Breast epithelium (tissue), 4 donors: ENCODE results near the gene ATP1A1. TPM values are rescaled to one million over a fixed set of nuclear protein-coding genes. Genes with fewer than 3 reads are reported as not detected.
A peak's percentile ranks its signal among the peaks of the same experiment; 100 is the strongest.

Source experiments
- DNase-seq, 2 donors: peaks; one replicate each; pipeline ENCODE4 v3.0.0-alpha.2; 2019; ENCODE audit warnings: low spot score in 2 of 2
- H3K27ac ChIP-seq, 2 donors: fragments of 200-600 bp; sonication (generic) in 1 of 2; one replicate each; pipeline ENCODE4 v1.5.1; 2016 to 2019; ENCODE audit warnings: mild to moderate bottlenecking in 1 of 2
- H3K27me3 ChIP-seq, 2 donors: fragments of 200-600 bp; sonication (generic) in 1 of 2; one replicate each; pipeline versions ENCODE4 v1.5.1 to v1.6.0; 2017 to 2019; ENCODE audit warnings: control low read depth in 1 of 2, mild to moderate bottlenecking in 1 of 2
- H3K36me3 ChIP-seq: fragments of 200-600 bp; one replicate; pipeline ENCODE4 v1.5.1; 2019
- H3K4me1 ChIP-seq, 2 donors: fragments of 200-600 bp; sonication (generic); one replicate each; pipeline ENCODE4 v1.5.1; 2016 to 2019; ENCODE audit warnings: control low read depth in 1 of 2
- H3K4me3 ChIP-seq, 3 donors: fragments of 200-600 bp; sonication (generic); 1 replicate in 2 of 3; 2 replicates in 1 of 3; pipeline ENCODE4 v1.5.1; 2016 to 2019; ENCODE audit warnings: mild to moderate bottlenecking in 3 of 3, moderate library complexity in 2 of 3
- H3K9me3 ChIP-seq, 2 donors: fragments of 200-600 bp; sonication (generic) in 1 of 2; one replicate each; pipeline ENCODE4 v1.5.1; 2016 to 2019; ENCODE audit warnings: control low read depth in 1 of 2
- POLR2A ChIP-seq: fragments of 450-650 bp; IDR thresholded peaks from one replicate; pipeline ENCODE4 v1.6.1; 2016; ENCODE audit warnings: antibody characterized with exemption, mild to moderate bottlenecking, moderate library complexity
- POLR2AphosphoS5 ChIP-seq, 3 donors: sonication (generic); formaldehyde crosslinking; IDR thresholded peaks; one replicate each; pipeline ENCODE4 v1.6.1; 2017; ENCODE audit warnings: antibody characterized with exemption in 3 of 3
- intact Hi-C: fragments of 100-400 bp; cut with DNase I; formaldehyde crosslinking; loops from one replicate; pipeline ENCODE4 v1.15.1; 2023; ENCODE audit warnings: low total_unique reads
- total RNA-seq, 3 donors: library from RNA; depleted of rRNA; stranded (reverse); fragments of >200 nt; gene quantifications; one replicate each; pipeline ENCODE4 v1.1.0, GENCODE V29; 2016
- TF ChIP-seq, protein P1 (sequence below), 3 donors: fragments of 450-650 bp; IDR thresholded peaks; one replicate each; pipeline ENCODE4 v1.5.1; 2016 to 2017; ENCODE audit warnings: antibody characterized with exemption in 3 of 3, mild to moderate bottlenecking in 3 of 3, moderate library complexity in 3 of 3

The ATP1A1 gene
- total RNA-seq, 3 donors from 2014 or later = 235 to 423 (median 331) TPM

DNA sequence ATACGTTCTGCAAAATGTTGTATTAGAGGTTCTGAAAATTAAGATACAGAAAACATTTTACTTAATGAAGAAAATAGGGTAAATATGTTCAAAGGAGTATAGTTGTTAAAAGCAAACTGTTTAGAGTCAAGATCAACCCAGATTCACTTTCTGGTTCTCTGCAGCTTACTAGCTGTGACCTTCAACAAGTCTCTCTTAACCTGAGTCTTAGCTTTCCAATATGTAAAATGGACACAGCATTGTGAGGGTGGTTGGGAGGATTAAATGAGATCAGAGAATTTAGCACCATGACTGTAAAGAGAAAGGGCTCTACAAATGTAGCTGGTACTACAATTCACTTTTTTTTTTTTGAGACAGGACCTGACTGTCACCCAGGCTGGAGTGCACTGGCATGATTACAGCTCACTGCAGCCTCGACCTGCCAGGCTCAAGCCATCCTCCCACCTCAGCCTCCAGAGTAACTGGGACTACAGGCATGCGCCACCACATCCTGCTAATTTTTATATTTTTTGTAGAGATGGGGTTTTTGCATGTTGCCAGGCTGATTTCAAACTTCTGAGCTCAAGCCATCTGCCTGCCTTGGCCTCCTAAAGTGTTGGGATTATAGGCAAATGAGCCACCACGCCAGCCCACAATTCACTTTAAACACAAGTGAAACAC lies 43.9 kb downstream of the ATP1A1 start:
- no peak for DNase-seq
- peak overlapping the region in 1 of 2 donors; percentile 84 for H3K27ac ChIP-seq
- intact Hi-C loops = no loop called here
- no peak for TF ChIP-seq POLR2AphosphoS5 (IDR thresholded peaks at IDR 0.05)
- TF ChIP-seq POLR2A = no peak
- TF ChIP-seq, protein P1, sequence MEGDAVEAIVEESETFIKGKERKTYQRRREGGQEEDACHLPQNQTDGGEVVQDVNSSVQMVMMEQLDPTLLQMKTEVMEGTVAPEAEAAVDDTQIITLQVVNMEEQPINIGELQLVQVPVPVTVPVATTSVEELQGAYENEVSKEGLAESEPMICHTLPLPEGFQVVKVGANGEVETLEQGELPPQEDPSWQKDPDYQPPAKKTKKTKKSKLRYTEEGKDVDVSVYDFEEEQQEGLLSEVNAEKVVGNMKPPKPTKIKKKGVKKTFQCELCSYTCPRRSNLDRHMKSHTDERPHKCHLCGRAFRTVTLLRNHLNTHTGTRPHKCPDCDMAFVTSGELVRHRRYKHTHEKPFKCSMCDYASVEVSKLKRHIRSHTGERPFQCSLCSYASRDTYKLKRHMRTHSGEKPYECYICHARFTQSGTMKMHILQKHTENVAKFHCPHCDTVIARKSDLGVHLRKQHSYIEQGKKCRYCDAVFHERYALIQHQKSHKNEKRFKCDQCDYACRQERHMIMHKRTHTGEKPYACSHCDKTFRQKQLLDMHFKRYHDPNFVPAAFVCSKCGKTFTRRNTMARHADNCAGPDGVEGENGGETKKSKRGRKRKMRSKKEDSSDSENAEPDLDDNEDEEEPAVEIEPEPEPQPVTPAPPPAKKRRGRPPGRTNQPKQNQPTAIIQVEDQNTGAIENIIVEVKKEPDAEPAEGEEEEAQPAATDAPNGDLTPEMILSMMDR (IDR thresholded peaks at IDR 0.05) = no peak
- H3K36me3 ChIP-seq = no peaks in the 10 kb centered on the region
- peaks cover 0 to 14% of the 10 kb centered on the region in 2 donors for H3K4me1 ChIP-seq
- H3K27me3 ChIP-seq = no peaks in the 10 kb centered on the region
- no peak overlapping the region for H3K4me3 ChIP-seq
- no peaks in the 10 kb centered on the region for H3K9me3 ChIP-seq

DNA sequence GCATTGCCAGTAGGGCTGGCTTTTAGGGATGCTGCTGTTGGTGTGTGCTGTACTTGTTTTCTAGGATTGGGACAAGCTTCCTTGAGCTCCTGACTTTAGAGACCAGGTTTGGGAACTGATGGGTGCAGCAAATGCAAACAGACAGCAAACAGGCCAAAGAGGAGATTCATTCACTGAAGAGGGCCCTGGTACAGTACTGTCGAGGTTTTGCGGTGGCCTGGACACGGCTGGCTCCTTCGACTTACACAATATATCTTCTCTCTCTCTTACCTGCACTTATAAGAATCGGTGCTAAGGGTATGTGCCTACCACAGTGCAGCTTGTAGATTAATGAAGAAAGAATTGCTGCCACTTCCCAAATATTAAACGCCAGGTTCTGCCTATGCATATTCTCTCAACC lies 44.6 kb downstream of the ATP1A1 start:
- peak overlapping the region; percentile 66 to 75 (median 71) for H3K4me3 ChIP-seq
- no peaks in the 10 kb centered on the region for H3K27me3 ChIP-seq
- intact Hi-C loops = no loop called here
- H3K4me1 ChIP-seq = peaks cover 0 to 14% of the 10 kb centered on the region in 2 donors
- H3K27ac ChIP-seq = peak overlapping the region; percentile 84 to 85
- no peak for DNase-seq
- no peak for TF ChIP-seq POLR2AphosphoS5 (IDR thresholded peaks at IDR 0.05)
- TF ChIP-seq POLR2A = no peak
- TF ChIP-seq, protein P1 (IDR thresholded peaks at IDR 0.05) = no peak
- no peaks in the 10 kb centered on the region for H3K36me3 ChIP-seq
- no peaks in the 10 kb centered on the region for H3K9me3 ChIP-seq

DNA sequence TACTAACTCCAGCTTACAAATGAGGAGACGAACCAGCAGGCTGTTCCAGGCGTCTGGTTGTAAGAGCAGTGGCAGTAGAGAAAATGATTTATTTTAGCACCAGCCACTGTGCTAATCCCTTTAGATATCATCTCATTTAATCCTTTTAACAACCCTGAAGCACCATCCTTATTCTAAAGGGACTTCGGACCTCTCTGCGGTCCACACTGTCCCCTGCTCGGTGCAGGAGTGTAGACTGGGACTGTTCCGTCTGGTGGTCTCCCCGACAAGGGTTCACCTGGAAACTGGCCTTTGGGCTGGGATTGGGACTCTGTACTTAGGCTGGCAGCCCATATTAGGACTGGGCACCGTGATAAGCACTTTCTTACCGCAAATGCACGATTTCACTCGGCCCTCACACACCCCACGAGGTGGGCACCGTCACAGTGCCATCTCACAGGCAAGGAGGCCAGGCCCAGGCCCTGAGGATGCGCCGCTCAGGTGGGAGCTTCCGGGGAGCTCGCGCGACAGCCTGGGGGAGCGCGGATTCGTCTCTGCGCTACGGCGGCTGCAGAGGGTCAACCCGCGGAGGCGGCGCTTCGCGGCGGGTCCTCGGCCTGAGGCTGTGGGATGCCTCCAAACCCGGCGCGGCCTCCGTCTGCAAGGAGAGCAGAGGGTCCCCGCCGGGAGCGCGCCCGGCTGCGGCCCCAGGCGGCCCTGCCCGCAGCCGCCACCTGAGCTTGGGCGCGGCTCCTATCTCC lies 45.2 kb downstream of the ATP1A1 start:
- H3K9me3 ChIP-seq = no peaks in the 10 kb centered on the region
- DNase-seq = peak; percentile 60 to 76
- peaks cover 0 to 14% of the 10 kb centered on the region in 2 donors for H3K4me1 ChIP-seq
- peak overlapping the region; percentile 84 to 85 for H3K27ac ChIP-seq
- intact Hi-C loops = no loop called here
- no peaks in the 10 kb centered on the region for H3K27me3 ChIP-seq
- H3K36me3 ChIP-seq = no peaks in the 10 kb centered on the region
- TF ChIP-seq POLR2AphosphoS5 (IDR thresholded peaks at IDR 0.05) = peak; percentile 47 to 87 (median 62)
- TF ChIP-seq, protein P1 (IDR thresholded peaks at IDR 0.05) = no peak
- peak; percentile 49 for TF ChIP-seq POLR2A
- H3K4me3 ChIP-seq = peak overlapping the region; percentile 66 to 75 (median 71)

DNA sequence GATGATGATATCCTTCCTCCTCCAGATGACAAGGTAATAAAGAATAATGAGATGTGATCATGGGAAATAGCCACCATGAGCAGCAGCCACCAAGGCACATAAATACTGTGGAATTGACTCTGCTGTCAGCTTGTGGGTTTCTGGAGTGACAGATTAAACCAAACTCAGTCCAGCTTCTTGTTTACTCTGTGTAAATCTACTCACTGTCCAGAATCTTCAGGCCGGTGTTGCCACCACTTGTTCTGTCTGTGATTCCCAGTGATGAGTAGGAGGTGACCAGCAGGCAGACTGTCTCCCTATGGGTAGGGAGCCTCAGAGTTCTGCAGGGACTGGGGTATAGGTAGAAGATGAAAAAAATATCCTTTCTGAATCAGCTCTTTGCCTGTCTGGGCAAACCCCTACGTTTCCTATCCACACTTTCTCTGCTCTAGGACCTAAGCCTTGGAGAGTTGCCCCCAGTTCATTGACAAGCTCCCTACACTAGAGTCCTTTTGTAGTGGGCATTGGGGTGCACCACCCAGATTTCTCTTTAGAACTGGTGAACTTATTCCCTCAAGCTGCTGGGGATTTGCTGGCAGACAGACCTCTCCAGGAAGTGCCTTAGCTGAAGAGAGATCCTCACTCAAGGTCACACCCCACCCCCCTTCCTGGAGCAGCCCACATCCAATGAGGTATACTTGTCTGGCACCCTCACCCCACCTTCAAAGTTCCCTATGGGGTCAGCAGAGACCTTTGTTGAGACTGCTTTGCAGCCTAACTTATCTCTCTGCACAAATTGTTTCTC lies 47.6 kb downstream of the ATP1A1 start:
- H3K4me3 ChIP-seq = no peak overlapping the region
- no peaks in the 10 kb centered on the region for H3K36me3 ChIP-seq
- TF ChIP-seq, protein P1 (IDR thresholded peaks at IDR 0.05) = no peak
- no peak for TF ChIP-seq POLR2A
- TF ChIP-seq POLR2AphosphoS5 (IDR thresholded peaks at IDR 0.05) = no peak
- no peaks in the 10 kb centered on the region for H3K9me3 ChIP-seq
- no peak for DNase-seq
- H3K27me3 ChIP-seq = no peaks in the 10 kb centered on the region
- H3K27ac ChIP-seq = no peak overlapping the region
- H3K4me1 ChIP-seq = peaks cover 0 to 14% of the 10 kb centered on the region in 2 donors
- intact Hi-C loops = no loop called here
